Suppressor macrophage treated with lipopolysaccharide for 1 hour (primary cell): Measurements from ENCODE around the gene C2CD2.

Experiments used
- DNase-seq, 3 donors: peaks; one replicate each; pipeline ENCODE4 v3.0.0-alpha.2; 2020 to 2022

Gene C2CD2

DNA sequence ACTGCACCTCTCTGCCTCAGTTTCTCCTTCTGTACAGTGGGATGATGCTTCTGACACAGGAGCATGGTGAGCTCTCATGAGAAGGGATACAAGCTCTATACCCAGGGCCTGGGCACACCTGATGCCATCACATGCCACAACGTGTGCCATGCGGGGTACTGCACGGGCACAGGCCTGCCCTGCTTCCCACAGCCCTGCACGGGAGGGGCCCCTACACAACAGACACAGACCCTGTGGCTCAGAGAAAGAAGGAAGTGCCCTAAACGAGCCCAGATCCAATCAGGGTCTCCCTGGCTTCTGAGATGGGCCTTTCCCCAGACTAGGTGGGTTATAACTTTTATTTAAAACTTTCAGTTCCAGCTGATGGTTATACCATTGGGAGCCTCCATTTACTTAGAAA lies 24.6 kb downstream of the C2CD2 start:
- no peak for DNase-seq

DNA sequence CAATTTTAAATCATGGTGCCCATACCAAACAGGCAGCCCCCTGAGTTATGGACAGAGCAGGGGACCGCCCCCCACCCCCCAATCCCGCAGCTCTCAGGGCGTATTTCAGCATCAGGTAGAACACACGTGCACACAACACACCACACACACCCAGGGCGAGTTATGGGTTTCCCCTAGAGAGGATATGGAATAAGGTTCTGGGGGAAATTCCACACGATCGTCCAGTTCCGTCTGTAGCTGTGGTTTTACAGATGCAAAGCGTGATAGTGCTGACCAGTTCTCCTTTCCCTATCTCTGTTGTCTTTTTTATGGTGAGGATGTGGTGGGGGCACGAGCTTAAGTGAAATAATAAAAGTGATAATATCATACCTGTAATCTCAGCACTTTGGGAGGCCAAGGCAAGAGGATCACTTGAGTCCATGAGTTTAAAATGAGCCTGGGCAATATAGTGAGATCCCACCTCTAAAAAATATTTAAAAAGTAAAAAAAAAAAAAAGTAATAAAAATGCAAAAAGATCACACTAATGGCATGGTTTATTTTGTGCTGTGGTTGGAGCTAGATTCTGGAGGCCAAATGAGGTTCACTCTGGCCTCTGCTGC lies 25.1 kb downstream of the C2CD2 start:
- peak; percentile 86 to 91 (median 90) for DNase-seq

DNA sequence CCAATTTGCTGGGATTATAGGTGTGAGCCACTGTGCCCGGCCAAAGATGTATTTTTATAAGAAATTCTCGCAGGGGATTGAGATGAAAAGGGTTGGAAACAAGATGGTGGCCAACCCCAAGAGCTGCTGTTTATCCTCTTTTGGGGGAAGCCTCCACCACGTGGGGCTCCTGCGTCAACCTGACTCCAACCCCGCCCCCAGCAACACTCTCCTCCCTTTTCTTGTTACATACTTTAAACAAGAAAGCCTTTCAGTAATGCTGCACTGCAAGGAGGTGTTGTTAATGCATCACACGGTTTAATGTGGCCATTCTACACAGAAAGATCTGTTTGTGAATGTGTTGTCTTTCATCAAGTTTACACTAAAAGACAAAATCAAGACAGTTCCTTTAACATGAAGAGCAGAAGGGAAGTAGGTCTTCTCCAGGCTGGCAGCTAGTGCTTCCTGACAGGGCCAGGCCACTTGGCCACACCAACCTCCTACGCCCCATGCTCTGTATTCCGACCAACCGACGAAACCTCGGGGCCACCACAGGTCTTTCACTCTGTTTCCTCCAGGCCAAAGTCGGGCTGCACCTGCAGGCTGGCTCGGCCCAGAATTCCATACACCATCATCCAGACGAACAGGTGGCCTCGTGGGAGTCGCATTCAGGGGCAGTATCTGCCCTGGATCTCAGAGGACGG lies 25.9 kb downstream of the C2CD2 start:
- DNase-seq: peak; percentile 65 to 75 (median 69)

DNA sequence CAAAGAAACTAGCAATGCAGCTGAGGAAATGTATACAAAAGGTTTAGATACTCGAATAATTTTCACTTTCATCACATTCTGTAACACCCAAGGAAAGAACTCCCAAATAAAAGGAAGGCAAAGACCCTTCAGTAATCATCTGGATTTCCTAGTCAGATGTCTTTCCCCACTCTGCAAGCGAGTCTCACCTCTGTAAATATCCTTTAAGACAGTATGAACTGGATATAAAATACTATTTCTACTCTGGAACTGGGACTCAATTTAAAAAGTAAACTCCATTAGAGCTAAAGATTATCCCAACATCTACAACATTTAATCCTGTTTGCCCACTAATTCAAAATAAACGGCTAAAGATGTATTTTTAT lies 27.0 kb downstream of the C2CD2 start:
- DNase-seq: no peak

GRCh38 chr21:41926117-41926806 lies 27.6 kb downstream of the C2CD2 start:
- peak; percentile 58 to 76 (median 66) for DNase-seq

- DNase-seq: peak; percentile 29 to 53 (median 37)
Measured at GRCh38 chr21:41925767-41926116, 28.1 kb downstream of the C2CD2 start.

GRCh38 chr21:41924368-41924754 lies 29.5 kb downstream of the C2CD2 start:
- no peak for DNase-seq

DNA sequence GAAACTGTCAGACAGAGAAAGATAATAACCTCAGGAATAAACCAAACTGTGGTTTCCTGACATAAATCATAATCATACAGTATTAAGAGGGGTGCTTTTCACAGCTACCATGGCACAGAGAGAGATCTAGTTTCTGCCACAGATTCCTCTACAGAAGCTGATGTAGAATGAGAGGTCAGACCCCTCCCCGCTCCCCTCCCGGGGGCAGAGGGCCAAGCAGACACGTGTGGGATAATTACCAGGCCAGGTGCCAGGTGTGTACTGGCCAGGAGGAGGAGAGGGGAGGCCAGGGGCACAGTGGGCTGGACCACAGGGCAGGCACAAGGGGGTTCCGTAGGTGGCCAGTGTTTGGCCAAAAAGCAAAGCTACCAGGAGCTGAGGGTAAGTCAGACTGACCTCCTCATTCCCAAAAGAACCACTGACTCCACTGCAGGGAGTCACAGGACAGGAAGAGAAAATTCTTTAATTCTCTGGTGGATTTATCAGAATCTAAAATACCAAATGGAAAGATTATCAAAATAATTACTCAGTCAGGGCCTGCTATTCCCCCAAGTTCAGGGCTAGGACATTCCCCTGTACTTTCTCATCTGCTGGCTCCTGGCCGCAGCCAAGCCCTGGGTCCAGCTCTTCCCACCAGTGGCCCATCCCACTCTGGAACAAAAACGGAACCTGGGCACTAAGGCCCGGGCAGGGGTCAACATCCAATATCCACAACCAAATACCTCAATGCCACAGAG lies 30.0 kb downstream of the C2CD2 start:
- no peak for DNase-seq

DNA sequence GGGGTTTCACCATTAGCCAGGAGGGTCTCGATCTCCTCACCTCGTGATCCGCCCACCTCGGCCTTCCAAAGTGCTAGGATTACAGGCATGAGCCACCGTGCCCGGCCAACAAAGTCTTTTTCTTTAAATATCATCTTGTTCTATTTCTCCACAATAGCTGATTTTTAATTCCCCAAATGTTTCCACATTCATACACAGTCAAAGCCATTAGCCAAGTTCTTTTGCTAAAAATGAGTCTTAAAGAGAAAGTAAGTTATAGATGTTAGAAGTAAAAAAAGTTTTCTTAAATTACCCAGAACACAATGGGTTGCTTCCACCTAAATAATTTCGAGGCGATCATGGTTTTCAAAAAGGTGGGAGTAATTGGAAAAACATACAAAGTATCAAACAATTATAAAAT lies 30.6 kb downstream of the C2CD2 start:
- no peak for DNase-seq

DNA sequence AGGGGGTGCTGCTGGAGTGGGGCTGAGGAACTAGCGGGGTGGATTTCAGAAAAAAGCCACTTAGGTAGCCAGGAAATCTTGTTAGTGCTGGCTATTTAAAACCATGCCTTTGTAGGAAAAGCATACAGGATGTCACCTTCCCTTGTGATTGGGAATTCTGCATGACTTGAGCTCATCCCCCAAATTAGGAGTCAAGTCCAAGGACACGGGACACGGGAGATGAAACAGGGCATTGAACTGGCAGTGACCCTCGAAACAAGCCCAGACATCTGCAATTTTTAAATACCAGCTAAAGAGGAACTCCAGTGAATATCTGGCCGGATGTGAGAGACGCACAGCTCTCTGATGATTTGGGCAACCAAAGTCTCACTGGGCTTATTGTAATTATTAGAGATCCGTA lies 32.8 kb downstream of the C2CD2 start:
- peak; percentile 33 to 61 (median 57) for DNase-seq

DNA sequence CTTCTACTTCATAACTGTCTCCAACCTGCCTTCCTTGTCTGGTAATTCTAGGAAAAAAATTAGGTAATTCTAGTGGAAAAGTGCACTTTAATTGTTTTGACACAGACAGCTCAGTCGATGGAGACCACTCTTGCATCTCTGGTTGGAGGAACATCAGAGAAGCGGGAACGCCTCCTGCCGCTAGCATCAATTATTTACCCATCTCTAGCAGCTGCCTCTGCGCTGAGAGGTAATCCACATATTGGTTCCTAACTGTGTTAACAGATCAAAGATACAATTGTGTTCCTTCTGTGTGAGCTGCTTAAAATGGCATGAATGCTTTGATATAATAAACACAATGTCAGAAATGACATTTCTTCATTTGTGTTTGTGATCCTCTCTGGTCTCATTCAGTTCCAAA lies 33.3 kb downstream of the C2CD2 start:
- no peak for DNase-seq

DNA sequence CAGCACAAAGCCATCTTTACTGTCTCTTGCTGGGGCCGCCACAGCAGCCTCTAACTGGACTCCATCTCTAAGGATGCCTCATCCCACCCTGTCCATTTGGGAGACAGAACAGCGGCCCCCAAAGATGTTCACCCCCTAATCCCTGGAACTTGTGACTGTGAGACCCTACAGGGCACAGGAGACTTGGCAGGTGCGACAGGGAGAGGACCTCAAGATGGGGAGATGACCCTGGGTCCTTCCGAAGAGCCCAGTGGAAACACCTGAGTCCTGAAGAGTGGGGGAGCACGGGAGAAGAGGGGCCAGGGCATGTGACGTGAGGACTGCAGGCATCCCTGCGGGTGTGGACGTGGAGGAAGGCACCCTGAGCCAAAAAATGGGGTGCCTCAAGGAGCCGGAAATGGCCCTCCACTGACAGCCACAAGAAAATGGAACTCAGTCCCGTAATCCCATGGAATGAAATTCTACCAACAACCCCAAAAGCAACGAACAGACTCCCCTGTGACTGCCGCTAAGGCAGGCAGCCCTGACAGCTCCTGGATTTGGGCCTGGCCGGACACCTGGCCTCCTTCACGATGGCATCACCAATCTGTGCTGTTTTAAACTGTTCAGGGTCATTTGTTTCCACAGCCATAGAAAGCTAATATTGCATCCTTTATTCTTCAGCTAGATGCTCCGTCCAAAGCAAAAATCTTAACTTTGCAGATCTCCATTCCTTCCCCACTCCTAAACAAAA lies 34.0 kb downstream of the C2CD2 start:
- no peak for DNase-seq

GRCh38 chr21:41918561-41919358 lies 35.1 kb downstream of the C2CD2 start:
- no peak for DNase-seq

GRCh38 chr21:41917531-41917930 lies 36.3 kb downstream of the C2CD2 start:
- DNase-seq: no peak

DNA sequence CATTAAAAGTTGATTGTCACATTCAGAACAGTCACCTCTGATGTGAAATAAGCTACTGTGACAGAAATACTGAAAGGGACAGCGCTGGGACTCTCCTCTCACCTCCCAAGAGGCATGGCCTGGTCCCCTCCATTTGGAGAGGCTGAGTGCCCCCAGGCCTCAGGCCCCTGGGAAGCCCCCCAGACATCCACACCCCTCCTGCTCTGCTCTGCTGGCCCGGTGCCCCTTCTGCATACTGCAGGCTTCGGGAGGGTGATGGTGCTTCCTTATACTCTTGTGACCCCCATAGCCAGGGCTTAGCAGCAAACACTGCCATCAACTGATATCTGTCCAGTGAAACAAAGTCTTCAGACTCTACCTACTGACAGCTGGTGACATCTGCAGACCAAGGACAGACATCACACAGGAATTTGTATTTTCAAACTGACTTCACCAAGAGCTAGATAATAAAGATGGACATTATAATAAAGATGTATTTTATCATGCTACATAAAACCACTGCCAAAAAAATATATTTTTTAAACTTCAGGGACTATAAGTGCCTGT lies 36.9 kb downstream of the C2CD2 start:
- DNase-seq: no peak

DNA sequence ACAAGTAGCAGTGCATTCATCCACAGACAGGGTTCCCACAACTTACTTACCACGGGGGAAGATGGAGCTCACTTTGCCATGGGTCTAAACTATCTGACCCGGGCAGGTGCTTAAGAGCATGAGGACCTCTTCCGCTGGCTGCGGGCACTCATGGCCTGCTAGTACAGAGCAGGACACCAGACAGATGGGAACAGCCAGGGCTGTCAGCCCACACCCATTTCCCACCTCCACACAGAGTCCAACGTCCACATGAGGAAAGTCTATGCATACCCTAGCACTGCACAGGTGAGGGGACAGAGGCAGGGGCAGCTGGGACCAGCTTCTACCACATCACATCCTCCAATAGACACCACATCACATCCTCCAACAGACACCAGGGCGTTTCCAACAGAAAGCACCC lies 38.9 kb downstream of the C2CD2 start:
- DNase-seq: no peak

DNA sequence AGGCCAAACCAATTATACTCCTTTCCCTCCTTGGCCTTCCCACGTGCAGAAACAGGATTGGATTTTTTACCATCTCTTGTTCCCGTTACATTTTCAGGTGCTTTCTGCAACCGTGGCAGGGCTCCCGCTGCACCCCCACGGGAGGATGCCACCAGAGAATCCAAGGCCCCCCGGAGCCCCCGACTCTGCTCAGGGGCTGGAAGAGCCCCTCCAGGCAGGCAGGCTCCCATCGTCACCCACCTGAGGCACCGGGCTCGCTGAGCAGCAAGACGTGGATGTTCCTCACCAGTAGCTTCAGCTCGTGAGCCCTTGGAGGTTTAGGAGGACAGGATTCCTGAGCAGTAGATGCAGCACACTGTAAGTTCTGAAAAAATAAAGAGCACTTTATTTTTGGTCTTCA lies 39.5 kb downstream of the C2CD2 start:
- DNase-seq: no peak

- DNase-seq: no peak
Measured at GRCh38 chr21:41913230-41913629, 40.6 kb downstream of the C2CD2 start.

DNA sequence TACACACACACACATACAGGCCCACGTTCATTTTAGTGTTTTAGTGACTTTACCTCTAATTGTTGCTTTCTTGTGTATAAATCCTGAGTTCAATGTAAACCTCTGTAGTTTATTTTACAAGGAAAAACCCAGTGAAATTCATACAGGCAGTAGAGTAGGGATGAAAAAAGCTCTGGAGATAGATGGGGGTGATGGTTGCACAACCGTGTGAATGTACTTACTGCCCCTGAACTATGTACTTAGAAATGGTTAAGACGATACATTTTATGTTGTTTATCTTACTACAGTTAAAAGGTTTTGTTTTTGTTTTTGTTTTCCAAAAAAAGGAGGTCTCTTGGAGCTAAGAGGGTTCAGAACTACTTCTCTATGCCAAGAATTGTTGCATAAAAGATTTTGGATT lies 45.0 kb downstream of the C2CD2 start:
- DNase-seq: no peak

- DNase-seq: no peak
Measured at GRCh38 chr21:41907496-41908258, 46.1 kb downstream of the C2CD2 start.

DNA sequence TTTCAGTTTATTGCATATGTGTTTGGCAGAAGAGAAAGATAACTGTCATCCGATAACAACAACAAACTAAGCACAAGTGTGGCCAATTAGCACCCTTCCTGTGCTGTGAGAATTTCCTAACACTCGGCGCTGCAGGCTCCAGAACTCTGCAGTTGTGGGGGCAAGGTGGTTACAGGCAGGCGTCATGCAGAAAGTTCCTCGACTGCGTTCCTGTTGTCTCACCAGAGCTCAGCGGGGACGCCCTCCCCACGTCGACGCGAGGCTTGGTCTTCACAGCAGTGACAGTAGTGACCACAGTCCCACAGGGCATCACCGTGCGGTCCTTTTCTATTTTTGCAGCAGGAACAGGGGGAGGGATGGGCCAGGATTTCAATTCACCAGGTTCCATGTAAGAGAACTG lies 47.0 kb downstream of the C2CD2 start:
- no peak for DNase-seq
